H1 (cell line): ENCODE results near the gene ADGRL4. TPM values are rescaled to one million over a fixed set of nuclear protein-coding genes. Genes with fewer than 3 reads are reported as not detected.
A peak's percentile ranks its signal among the peaks of the same experiment; 100 is the strongest.

ENCODE experiments used
- CTCF ChIA-PET: fragments of 300-600 bp; sonication (Branson Sonifier 250); formaldehyde crosslinking; loops from one replicate; lab custom pipeline; 2021; ENCODE audit not compliant: partially characterized antibody; lab: Charles Lee
- POLR2A ChIA-PET: fragments of 300-600 bp; sonication (Branson Sonifier 250); formaldehyde crosslinking; loops from one replicate; lab custom pipeline; 2021; ENCODE audit warnings: inconsistent platforms; ENCODE audit not compliant: partially characterized antibody; lab: Charles Lee
- DNase-seq, 2 experiments: peaks; one replicate each; pipeline versions ENCODE4 v3.0.0 to v3.0.0-alpha.2; 2010 to 2022; ENCODE audit warnings: low spot score in 2 of 2, low read depth in 1 of 2, mixed read lengths in 1 of 2
- FAIRE-seq: peaks from 2 replicates; lab custom pipeline; 2011; peaks lifted over from hg19 to GRCh38; lab: Jason Lieb, UNC
- H2AFZ ChIP-seq: 2 replicates; pipeline ENCODE4 v1.8.1; 2012; ENCODE audit warnings: low read length, inconsistent platforms
- H2AK5ac ChIP-seq: 2 replicates; pipeline ENCODE4 v1.6.1; 2013; ENCODE audit warnings: low read depth, low read length
- H2BK120ac ChIP-seq: replicated peaks from 2 replicates; pipeline ENCODE3; 2013; ENCODE audit warnings: low read depth, low read length, inconsistent platforms
- H2BK12ac ChIP-seq: 2 replicates; pipeline ENCODE4 v1.6.1; 2013; ENCODE audit warnings: low read depth, low read length
- H2BK15ac ChIP-seq: 2 replicates; pipeline ENCODE4 v1.6.1; 2013; ENCODE audit warnings: low read length
- H2BK20ac ChIP-seq: 2 replicates; pipeline ENCODE4 v1.6.1; 2013; ENCODE audit warnings: low read length
- H2BK5ac ChIP-seq: 2 replicates; pipeline ENCODE4 v1.6.1; 2013; ENCODE audit warnings: low read depth, low read length
- H3K14ac ChIP-seq: 2 replicates; pipeline ENCODE4 v1.6.1; 2013; ENCODE audit warnings: inconsistent platforms; ENCODE audit not compliant: insufficient read length
- H3K18ac ChIP-seq: 2 replicates; pipeline ENCODE4 v1.6.1; 2013; ENCODE audit warnings: low read length; ENCODE audit errors: extremely low read depth
- H3K23ac ChIP-seq: 2 replicates; pipeline ENCODE4 v1.6.1; 2013; ENCODE audit warnings: inconsistent platforms; ENCODE audit not compliant: insufficient read length
- H3K23me2 ChIP-seq: 2 replicates; pipeline ENCODE4 v1.6.1; 2013; ENCODE audit warnings: low read depth, low read length
- H3K27ac ChIP-seq: 2 replicates; pipeline ENCODE4 v1.6.1; 2011; ENCODE audit warnings: low read depth, low read length, inconsistent platforms
- H3K27me3 ChIP-seq, 4 experiments: replicated peaks in 1 of 4; 1 replicate in 1 of 4; 2 replicates in 3 of 4; pipeline versions ENCODE4 v1.6.1 to v1.8.1; 2011 to 2013; ENCODE audit warnings: low read length in 3 of 4, mild to moderate bottlenecking in 3 of 4, inconsistent platforms in 2 of 4, mixed read lengths in 2 of 4, moderate library complexity in 1 of 4; ENCODE audit not compliant: control insufficient read depth in 3 of 4, insufficient read depth in 3 of 4; ENCODE audit errors: extremely low read depth in 1 of 4
- H3K36me3 ChIP-seq, 4 experiments: 2 replicates each; pipeline versions ENCODE4 v1.6.1 to v1.8.1; 2011 to 2013; ENCODE audit warnings: mild to moderate bottlenecking in 4 of 4, low read length in 3 of 4, moderate library complexity in 2 of 4, control low read depth in 1 of 4, inconsistent platforms in 1 of 4; ENCODE audit not compliant: insufficient read depth in 4 of 4, control insufficient read depth in 2 of 4
- H3K4ac ChIP-seq: replicated peaks from 2 replicates; pipeline ENCODE3; 2013; ENCODE audit warnings: low read length, low read depth, mixed read lengths, inconsistent platforms; ENCODE audit not compliant: insufficient read length
- H3K4me1 ChIP-seq, 4 experiments: replicated peaks in 1 of 4; 1 replicate in 1 of 4; 2 replicates in 3 of 4; pipeline versions ENCODE4 v1.6.1 to v1.8.1; 2011 to 2013; ENCODE audit warnings: low read length in 3 of 4, inconsistent platforms in 2 of 4, mixed read lengths in 1 of 4; ENCODE audit not compliant: insufficient read depth in 4 of 4, control insufficient read depth in 3 of 4
- H3K4me2 ChIP-seq, 2 experiments: 2 replicates each; pipeline versions ENCODE4 v1.6.1 to v1.8.1; 2011 to 2013; ENCODE audit warnings: low read depth in 2 of 2, low read length in 2 of 2, control low read depth in 1 of 2, inconsistent platforms in 1 of 2, mild to moderate bottlenecking in 1 of 2; ENCODE audit not compliant: insufficient read depth in 1 of 2
- H3K4me3 ChIP-seq, 4 experiments: fragments of 200-600, 300-600 bp in 1 of 4; sonication (generic), shearing (Covaris generic), sonication (Bioruptor Twin) in 1 of 4; 2 replicates each; pipeline versions ENCODE4 v1.5.1 to v1.8.1; 2011 to 2016; ENCODE audit warnings: low read length in 4 of 4, low read depth in 3 of 4, control low read depth in 2 of 4, inconsistent platforms in 2 of 4, mild to moderate bottlenecking in 2 of 4, mixed read lengths in 1 of 4, moderate library complexity in 1 of 4; ENCODE audit not compliant: insufficient read depth in 2 of 4; ENCODE audit errors: extremely low read depth in 1 of 4
- H3K56ac ChIP-seq: replicated peaks from 2 replicates; pipeline ENCODE3; 2013; ENCODE audit warnings: low read depth, mild to moderate bottlenecking, mixed read lengths, low read length, inconsistent platforms; ENCODE audit not compliant: insufficient read length
- H3K79me1 ChIP-seq: 2 replicates; pipeline ENCODE4 v1.6.1; 2013; ENCODE audit warnings: low read depth, low read length, control low read depth
- H3K79me2 ChIP-seq, 2 experiments: 2 replicates each; pipeline versions ENCODE4 v1.6.1 to v1.8.1; 2012 to 2013; ENCODE audit warnings: low read length in 2 of 2, mild to moderate bottlenecking in 2 of 2, inconsistent platforms in 1 of 2; ENCODE audit not compliant: insufficient read depth in 2 of 2, control insufficient read depth in 1 of 2
- H3K9ac ChIP-seq, 4 experiments: replicated peaks in 1 of 4; 1 replicate in 1 of 4; 2 replicates in 3 of 4; pipeline versions ENCODE4 v1.6.1 to v1.8.1; 2011 to 2013; ENCODE audit warnings: low read depth in 3 of 4, low read length in 3 of 4, control low read depth in 2 of 4, mild to moderate bottlenecking in 2 of 4, moderate library complexity in 2 of 4, inconsistent platforms in 1 of 4; ENCODE audit errors: extremely low read depth in 1 of 4
- H3K9me3 ChIP-seq, 2 experiments: 2 replicates each; pipeline versions ENCODE4 v1.6.1 to v1.8.1; 2012 to 2013; ENCODE audit warnings: mild to moderate bottlenecking in 2 of 2, moderate library complexity in 2 of 2, control low read depth in 1 of 2, inconsistent platforms in 1 of 2, low read depth in 1 of 2, low read length in 1 of 2, mixed read lengths in 1 of 2; ENCODE audit not compliant: insufficient read depth in 2 of 2
- H4K20me1 ChIP-seq, 2 experiments: replicated peaks in 1 of 2; 2 replicates each; pipeline versions ENCODE3 to v1.8.1; 2011 to 2013; ENCODE audit warnings: inconsistent platforms in 2 of 2, low read length in 2 of 2, mild to moderate bottlenecking in 1 of 2; ENCODE audit not compliant: insufficient read depth in 2 of 2, control insufficient read depth in 1 of 2
- H4K5ac ChIP-seq: 2 replicates; pipeline ENCODE4 v1.6.1; 2013; ENCODE audit warnings: low read length, low read depth, mixed read lengths, inconsistent platforms; ENCODE audit not compliant: insufficient read length
- H4K8ac ChIP-seq: 2 replicates; pipeline ENCODE4 v1.8.0; 2013; ENCODE audit warnings: mild to moderate bottlenecking, moderate library complexity, low read length, inconsistent platforms; ENCODE audit not compliant: insufficient read depth; ENCODE audit errors: extremely low read depth
- H4K91ac ChIP-seq: replicated peaks from 2 replicates; pipeline ENCODE3; 2013; ENCODE audit warnings: low read length, mixed read lengths, inconsistent platforms; ENCODE audit not compliant: insufficient read length
- BRCA1 ChIP-seq: IDR thresholded peaks from 2 replicates; pipeline ENCODE4 v1.6.1; 2012; ENCODE audit warnings: low read depth, low read length, improper control_type of control experiment
- CBX8 ChIP-seq: fragments of 300-800, 300-1000 bp; sonication (generic); IDR thresholded peaks from 2 replicates; pipeline ENCODE4 v1.7.1; 2016; ENCODE audit warnings: low read depth, low read length, borderline replicate concordance
- CEBPB ChIP-seq: IDR thresholded peaks from 2 replicates; pipeline ENCODE4 v1.6.1; 2012; ENCODE audit warnings: low read depth, low read length
- CHD1 ChIP-seq: IDR thresholded peaks from 2 replicates; pipeline ENCODE4 v1.6.1; 2012; ENCODE audit warnings: low read depth, low read length, improper control_type of control experiment
- GABPA ChIP-seq: IDR thresholded peaks from 2 replicates; pipeline ENCODE4 v1.6.1; 2011; ENCODE audit warnings: mild to moderate bottlenecking, low read length, moderate library complexity, borderline replicate concordance; ENCODE audit not compliant: insufficient read depth
- RAD21 ChIP-seq, 2 experiments: IDR thresholded peaks in 1 of 2; conservative IDR thresholded peaks in 1 of 2; 2 replicates each; pipeline ENCODE4 v1.6.1; 2011; ENCODE audit warnings: low read depth in 2 of 2, low read length in 2 of 2, improper control_type of control experiment in 1 of 2, inconsistent platforms in 1 of 2, mild to moderate bottlenecking in 1 of 2, moderate library complexity in 1 of 2
- RFX5 ChIP-seq: IDR thresholded peaks from 2 replicates; pipeline ENCODE4 v1.6.1; 2011; ENCODE audit warnings: low read depth, low read length, improper control_type of control experiment, borderline replicate concordance
- SIRT6 ChIP-seq: IDR thresholded peaks from one replicate; pipeline ENCODE4 v1.7.1; 2012; ENCODE audit warnings: low read length, inconsistent platforms
- WGBS, 2 experiments: shearing (Covaris generic) in 1 of 2; methylation state at CpG; one replicate each; pipeline versions ENCODE4 v1.1.6 to v1.1.7; 2013 to 2015; ENCODE audit warnings: low lambda C conversion rate in 2 of 2, mixed read lengths in 2 of 2, inconsistent platforms in 1 of 2, low coverage in 1 of 2, missing lambda C conversion rate in 1 of 2; ENCODE audit not compliant: insufficient replicate concordance in 2 of 2, insufficient coverage in 1 of 2, insufficient read length in 1 of 2; ENCODE audit errors: extremely low coverage in 1 of 2, missing lambda C conversion rate in 1 of 2; 5-methylcytosine and 5-hydroxymethylcytosine counted together
- polyA plus RNA-seq, 7 experiments: library from polyadenylated mRNA; depleted of rRNA in 3 of 7; stranded (reverse) in 5 of 7; unstranded in 2 of 7; fragments of >200 nt in 5 of 7; fragments of 200-250 nt in 2 of 7; gene quantifications; 1 replicate in 5 of 7; 2 replicates in 1 of 7; 4 replicates in 1 of 7; pipeline versions ENCODE4 v1.2.1 to v1.2.3, GENCODE V29; 2011 to 2013; ENCODE audit warnings: missing spikeins in 2 of 7, mixed read lengths in 2 of 7
- total RNA-seq: library from RNA; stranded (reverse); fragmentation: NEBNext Ultra II Directional; extraction: Animal tissue kit (Norgen Biotek cat#: 25700); gene quantifications from 2 replicates; pipeline ENCODE4 v1.2.1, GENCODE V29; 2021
- TF ChIP-seq, protein P1 (sequence below): IDR thresholded peaks from 2 replicates; pipeline ENCODE4 v1.6.1; 2012; ENCODE audit warnings: inconsistent platforms

Gene ADGRL4
- total and polyA plus RNA-seq, 2 of the 8 experiments (the other 6 are each of a cell fraction or from before 2014, with no cell fraction given): 0.60 to 0.97 TPM

DNA sequence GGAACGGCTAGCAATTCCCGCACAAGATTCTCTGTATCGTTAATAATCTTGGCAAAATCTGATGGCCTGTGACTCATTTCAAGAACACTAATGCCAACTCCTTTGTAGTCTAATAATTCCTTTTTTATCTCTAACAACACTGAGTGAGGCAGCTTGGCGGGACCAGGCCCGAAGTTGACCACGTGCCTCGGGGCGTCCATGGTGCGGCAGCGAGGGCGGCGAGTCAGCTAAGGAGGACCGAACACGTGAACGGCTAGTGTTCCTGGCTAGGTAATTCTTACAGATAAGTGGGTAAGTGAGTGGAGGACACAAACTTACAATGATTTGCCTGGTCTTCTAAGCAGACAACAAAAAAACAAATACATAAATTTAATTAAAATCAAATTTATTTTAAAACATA lies 49.3 kb upstream of the ADGRL4 start:
- Histone ChIP-seq H3K4me2 (no peak overlapping the region), H3K79me2 (no peaks in the 10 kb centered on the region), H4K91ac (no peak overlapping the region), H4K20me1 (no peaks in the 10 kb centered on the region), H3K18ac (no peak overlapping the region), H3K9me3 (no peaks in the 10 kb centered on the region), H4K5ac (no peak overlapping the region), H3K36me3 (no peaks in the 10 kb centered on the region), H3K27ac (no peak overlapping the region), H3K4ac (no peak overlapping the region), H3K9ac (no peak overlapping the region), H2BK5ac (no peak overlapping the region), H4K8ac (no peak overlapping the region), H3K79me1 (no peaks in the 10 kb centered on the region), H3K14ac (no peak overlapping the region), H3K4me3 (no peak overlapping the region), H2BK120ac (no peak overlapping the region), H2AK5ac (no peak overlapping the region), H2BK12ac (0 out of 2 replicates have a peak overlapping the region, but pooled peaks have one; percentile 50), H3K27me3 (no peaks in the 10 kb centered on the region), H2BK20ac (no peak overlapping the region), H3K23ac (no peak overlapping the region), H3K4me1 (0 out of 7 replicates have a peak, but pooled peaks cover 0 to 3% (median 0%) of the 10 kb centered on the region in 4 experiments), H3K56ac (no peak overlapping the region), H3K23me2 (no peaks in the 10 kb centered on the region; the same call in 1 of the 2 replicates), H2AFZ (no peak overlapping the region), H2BK15ac (no peak overlapping the region)
- no peak for FAIRE-seq
- CTCF ChIA-PET: interaction anchor here (1.3 kb wide), 1 partner anchor 9 kb away, joined by 5 read pairs; no protein-coding TSS in a partner anchor
- TF ChIP-seq RAD21 (IDR thresholded peaks at IDR 0.05 in 1 of 2, conservative IDR thresholded peaks at IDR 0.05 in 1 of 2; ENCODE audit: low read depth in 2 of 2, low read length in 2 of 2): no peak
- no peak for TF ChIP-seq CHD1
- TF ChIP-seq CEBPB: no peak
- TF ChIP-seq, protein P1, sequence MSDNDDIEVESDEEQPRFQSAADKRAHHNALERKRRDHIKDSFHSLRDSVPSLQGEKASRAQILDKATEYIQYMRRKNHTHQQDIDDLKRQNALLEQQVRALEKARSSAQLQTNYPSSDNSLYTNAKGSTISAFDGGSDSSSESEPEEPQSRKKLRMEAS: no peak
- TF ChIP-seq GABPA: no peak
- no peak for TF ChIP-seq SIRT6
- TF ChIP-seq CBX8: no peak
- TF ChIP-seq RFX5: no peak
- no peak for TF ChIP-seq BRCA1
- POLR2A ChIA-PET: no interaction called here
- DNase-seq: no peak
- 96% methylated on average over 15 of the region's 15 CpGs; no CpG with 5 or more reads in 1 of the 2 experiments for WGBS, 2 experiments
